NT2/D1 (cell line): Measurements from ENCODE around the gene KBTBD3.

Source experiments
- SUZ12 ChIP-seq: IDR thresholded peaks from 2 replicates; pipeline ENCODE4 v1.6.1; 2011; ENCODE audit not compliant: insufficient read length, insufficient read depth; ENCODE audit errors: extremely low read depth
- YY1 ChIP-seq: IDR thresholded peaks from 2 replicates; pipeline ENCODE4 v1.6.1; 2011; ENCODE audit not compliant: insufficient read length, insufficient read depth
- ZNF274 ChIP-seq: IDR thresholded peaks from 2 replicates; pipeline ENCODE4 v1.6.1; 2011; ENCODE audit warnings: mild to moderate bottlenecking, low read depth, low read length

DNA sequence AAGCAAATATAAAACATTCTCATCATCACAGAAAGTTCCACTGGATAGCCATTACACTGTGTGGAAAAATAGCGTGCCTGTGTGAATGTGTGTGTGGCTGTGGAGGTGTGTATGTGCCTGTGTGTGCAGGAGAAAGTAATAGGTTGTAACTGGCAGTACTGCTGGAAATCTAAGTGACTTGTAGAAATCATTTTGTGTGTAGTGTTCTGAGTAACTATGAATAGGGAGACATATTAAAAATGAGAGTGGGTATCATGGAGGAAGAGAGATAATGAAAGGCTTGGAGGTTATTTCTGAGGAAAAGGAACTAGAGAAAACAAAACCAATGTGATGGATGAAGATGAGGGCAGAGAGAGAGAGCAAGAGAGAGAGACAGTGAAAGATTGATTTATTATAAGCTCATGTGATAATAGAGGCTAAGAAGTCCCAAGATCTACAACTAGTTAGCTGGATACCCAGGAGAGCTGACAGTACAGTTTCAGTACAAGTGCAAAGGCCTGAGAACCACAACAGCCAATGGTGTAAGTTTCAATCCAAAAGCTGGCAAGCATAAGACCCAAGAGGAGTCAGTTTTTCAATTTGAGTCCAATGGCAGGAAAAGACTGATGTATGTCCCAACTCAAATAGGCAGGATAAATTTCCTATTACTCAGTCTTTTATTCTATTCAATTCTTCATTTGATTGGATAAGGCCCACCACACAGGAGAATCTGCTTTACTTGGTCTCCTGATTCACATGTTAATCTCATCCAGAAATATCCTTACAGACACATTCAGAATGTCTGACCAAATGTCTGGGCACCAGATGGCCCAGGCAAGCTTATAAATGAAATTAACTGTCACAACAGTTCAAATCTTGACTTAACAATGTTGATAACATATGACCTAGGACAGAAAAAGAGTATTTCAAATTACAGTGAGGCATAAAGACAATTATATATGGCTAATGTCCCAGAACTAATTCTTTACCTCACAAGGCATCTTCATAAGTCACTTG, 14.9 kb downstream of the KBTBD3 start:
- no peak for TF ChIP-seq ZNF274
- no peak for TF ChIP-seq SUZ12
- TF ChIP-seq YY1: no peak
